WTC11 (cell line): ENCODE measurements around the gene C15orf61. TPM values are rescaled to one million over a fixed set of nuclear protein-coding genes. Genes with fewer than 3 reads are reported as not detected.

Experiments
- ATAC-seq: fragments of 200-7000 bp; cut with Tn5 transposase; 2 replicates; pipeline ENCODE4 v1.10.0; 2021; ENCODE audit warnings: mild to moderate bottlenecking, moderate library complexity
- CTCF ChIA-PET: fragments of 300-600 bp; sonication (Branson Sonifier 250); formaldehyde crosslinking; loops from one replicate; lab custom pipeline; 2021; ENCODE audit warnings: antibody characterized with exemption; lab: Charles Lee
- POLR2A ChIA-PET: fragments of 350-600 bp; sonication (Branson Sonifier 250); formaldehyde crosslinking; loops from one replicate; lab custom pipeline; 2021; ENCODE audit warnings: antibody characterized with exemption; lab: Charles Lee
- DNase-seq: peaks from one replicate; pipeline ENCODE4 v3.0.0; 2021; ENCODE audit warnings: low spot score
- H3K27ac Mint-ChIP-seq: 2 replicates; pipeline ENCODE4 v1.8.0; 2021; ENCODE audit warnings: mixed read lengths
- H3K27me3 Mint-ChIP-seq: 2 replicates; pipeline ENCODE4 v1.8.0; 2021; ENCODE audit warnings: low read depth, mild to moderate bottlenecking, moderate library complexity, mixed read lengths
- H3K36me3 Mint-ChIP-seq: 2 replicates; pipeline ENCODE4 v1.8.0; 2021; ENCODE audit warnings: mixed read lengths
- H3K4me1 Mint-ChIP-seq: 2 replicates; pipeline ENCODE4 v1.8.0; 2022; ENCODE audit warnings: mixed read lengths
- H3K4me3 Mint-ChIP-seq: 2 replicates; pipeline ENCODE4 v1.8.0; 2021; ENCODE audit warnings: mild to moderate bottlenecking, moderate library complexity, mixed read lengths
- H3K9me3 Mint-ChIP-seq: 2 replicates; pipeline ENCODE4 v1.8.0; 2021; ENCODE audit warnings: mixed read lengths
- CREB1 ChIP-seq: sonication (generic); formaldehyde crosslinking; IDR thresholded peaks from 2 replicates; pipeline ENCODE4 v1.8.0; 2023; ENCODE audit warnings: mild to moderate bottlenecking, missing genetic modification reagents
- CTCF ChIP-seq: fragments of 200-600 bp; IDR thresholded peaks from 2 replicates; pipeline ENCODE4 v1.8.0; 2022; ENCODE audit warnings: antibody characterized with exemption
- E2F1 ChIP-seq: sonication (generic); formaldehyde crosslinking; IDR thresholded peaks from 2 replicates; pipeline ENCODE4 v1.8.0; 2022; ENCODE audit warnings: mild to moderate bottlenecking, missing genetic modification reagents
- E2F4 ChIP-seq: sonication (generic); formaldehyde crosslinking; IDR thresholded peaks from 2 replicates; pipeline ENCODE4 v1.8.1; 2022; ENCODE audit warnings: low read depth, mild to moderate bottlenecking, moderate library complexity, missing genetic modification reagents, borderline replicate concordance
- ETV6 ChIP-seq: sonication (generic); formaldehyde crosslinking; IDR thresholded peaks from 2 replicates; pipeline ENCODE4 v1.8.1; 2022; ENCODE audit warnings: mild to moderate bottlenecking, missing genetic modification reagents
- FOXK1 ChIP-seq: sonication (generic); formaldehyde crosslinking; IDR thresholded peaks from 2 replicates; pipeline ENCODE4 v1.8.0; 2022; ENCODE audit warnings: mild to moderate bottlenecking, moderate library complexity, missing genetic modification reagents
- FOXP4 ChIP-seq: sonication (generic); formaldehyde crosslinking; IDR thresholded peaks from 2 replicates; pipeline ENCODE4 v1.8.0; 2022; ENCODE audit warnings: mild to moderate bottlenecking, missing genetic modification reagents
- GRHL2 ChIP-seq: fragments of 250-450 bp; sonication (Bioruptor Pico); IDR thresholded peaks from 2 replicates; pipeline ENCODE4 v1.8.0; 2022; ENCODE audit warnings: mild to moderate bottlenecking, moderate library complexity; ENCODE audit not compliant: insufficient replicate concordance, severe bottlenecking
- JUN ChIP-seq: sonication (generic); formaldehyde crosslinking; IDR thresholded peaks from 2 replicates; pipeline ENCODE4 v1.8.0; 2023; ENCODE audit warnings: mild to moderate bottlenecking, missing genetic modification reagents
- MAX ChIP-seq: sonication (generic); formaldehyde crosslinking; IDR thresholded peaks from 2 replicates; pipeline ENCODE4 v1.8.0; 2022; ENCODE audit warnings: mild to moderate bottlenecking, missing genetic modification reagents
- NFATC4 ChIP-seq: fragments of 250-450 bp; sonication (Bioruptor Pico); IDR thresholded peaks from 2 replicates; pipeline ENCODE4 v1.9.0; 2021; ENCODE audit warnings: mild to moderate bottlenecking
- NR2C2 ChIP-seq: sonication (generic); formaldehyde crosslinking; IDR thresholded peaks from 2 replicates; pipeline ENCODE4 v1.8.0; 2022; ENCODE audit warnings: mild to moderate bottlenecking, missing genetic modification reagents
- NR3C1 ChIP-seq: sonication (generic); formaldehyde crosslinking; conservative IDR thresholded peaks from 2 replicates; pipeline ENCODE4 v1.8.1; 2023; ENCODE audit warnings: low read depth, mild to moderate bottlenecking, missing genetic modification reagents
- PRRX2 ChIP-seq: fragments of 250-450 bp; sonication (Bioruptor Pico); IDR thresholded peaks from 2 replicates; pipeline ENCODE4 v1.8.0; 2021; ENCODE audit warnings: mild to moderate bottlenecking
- SMAD3 ChIP-seq: sonication (generic); formaldehyde crosslinking; IDR thresholded peaks from 2 replicates; pipeline ENCODE4 v1.8.0; 2022; ENCODE audit warnings: missing genetic modification reagents, mild to moderate bottlenecking, borderline replicate concordance
- SMAD4 ChIP-seq: sonication (generic); formaldehyde crosslinking; IDR thresholded peaks from 2 replicates; pipeline ENCODE4 v1.8.0; 2022; ENCODE audit warnings: mild to moderate bottlenecking, missing genetic modification reagents
- SOX15 ChIP-seq: fragments of 250-450 bp; sonication (Bioruptor Pico); IDR thresholded peaks from 2 replicates; pipeline ENCODE4 v1.9.0; 2021; ENCODE audit warnings: mild to moderate bottlenecking
- SP1 ChIP-seq: sonication (generic); formaldehyde crosslinking; conservative IDR thresholded peaks from 2 replicates; pipeline ENCODE4 v1.8.1; 2022; ENCODE audit warnings: missing genetic modification reagents
- TEAD4 ChIP-seq: sonication (generic); formaldehyde crosslinking; IDR thresholded peaks from 2 replicates; pipeline ENCODE4 v1.8.0; 2022; ENCODE audit warnings: mild to moderate bottlenecking, missing genetic modification reagents
- ZBTB43 ChIP-seq: sonication (generic); formaldehyde crosslinking; IDR thresholded peaks from 2 replicates; pipeline ENCODE4 v1.8.1; 2023; ENCODE audit warnings: mild to moderate bottlenecking, missing genetic modification reagents
- ZNF219 ChIP-seq: sonication (generic); formaldehyde crosslinking; IDR thresholded peaks from 2 replicates; pipeline ENCODE4 v1.8.0; 2023; ENCODE audit warnings: missing genetic modification reagents, mild to moderate bottlenecking, borderline replicate concordance
- ZNF281 ChIP-seq: sonication (generic); formaldehyde crosslinking; IDR thresholded peaks from 2 replicates; pipeline ENCODE4 v1.8.0; 2023; ENCODE audit warnings: mild to moderate bottlenecking, missing genetic modification reagents
- ZNF423 ChIP-seq: fragments of 250-450 bp; sonication (Bioruptor Pico); IDR thresholded peaks from 2 replicates; pipeline ENCODE4 v2.1.2; 2022; ENCODE audit warnings: mild to moderate bottlenecking, moderate library complexity
- ZNF671 ChIP-seq: fragments of 250-450 bp; sonication (Bioruptor Pico); IDR thresholded peaks from 2 replicates; pipeline ENCODE4 v1.8.0; 2021; ENCODE audit warnings: mild to moderate bottlenecking
- total RNA-seq: library from RNA; stranded (reverse); gene quantifications from 3 replicates; pipeline ENCODE4 v1.2.3, GENCODE V29; 2021

Gene C15orf61
- total RNA-seq, 1 experiment from 2014 or later, result 3.3 TPM

- TF ChIP-seq ZNF671 (CRISPR knock-in tag) (no peak), SMAD3 (CRISPR knock-in tag) (no peak), FOXK1 (CRISPR knock-in tag) (no peak), E2F4 (CRISPR knock-in tag) (no peak), PRRX2 (CRISPR knock-in tag) (no peak), FOXP4 (no peak)
Measured at GRCh38 chr15:67564968-67565345, 44.0 kb downstream of the C15orf61 start (continued).

GRCh38 chr15:67569668-67570067, 48.7 kb downstream of the C15orf61 start:
- no peak overlapping the region for H3K4me3 Mint-ChIP-seq
- no peaks in the 10 kb centered on the region for H3K27me3 Mint-ChIP-seq
- peaks cover 3% of the 10 kb centered on the region; the same call in 1 of the 2 replicates for H3K9me3 Mint-ChIP-seq
- peaks cover 3% of the 10 kb centered on the region; the same call in 1 of the 2 replicates for H3K36me3 Mint-ChIP-seq
- TF ChIP-seq CREB1 (CRISPR knock-in tag), result no peak
- no peak for TF ChIP-seq GRHL2
- TF ChIP-seq ZBTB43 (CRISPR knock-in tag), result no peak
- no peak for TF ChIP-seq ETV6 (CRISPR knock-in tag)
- no peak for ATAC-seq
- peaks cover 5% of the 10 kb centered on the region for H3K4me1 Mint-ChIP-seq
- ChIA-PET POLR2A (no interaction called here), CTCF (no interaction called here)
- no peak for DNase-seq
- no peak overlapping the region for H3K27ac Mint-ChIP-seq

- no peak for TF ChIP-seq TEAD4 (CRISPR knock-in tag)
- no peak for TF ChIP-seq NR3C1
- TF ChIP-seq E2F1, result no peak
- TF ChIP-seq ZNF281 (CRISPR knock-in tag), result no peak
- TF ChIP-seq CTCF, result no peak
- no peak for TF ChIP-seq SMAD4
- no peak for TF ChIP-seq CREB1 (CRISPR knock-in tag)
- no peak for TF ChIP-seq ZNF219 (CRISPR knock-in tag)
- no peak for TF ChIP-seq PRRX2 (CRISPR knock-in tag)
- TF ChIP-seq MAX (CRISPR knock-in tag), result no peak
- no peak for TF ChIP-seq SP1 (CRISPR knock-in tag)
- TF ChIP-seq NR2C2 (CRISPR knock-in tag), result no peak
- TF ChIP-seq NFATC4 (CRISPR knock-in tag), result no peak
- no peak for TF ChIP-seq SOX15 (CRISPR knock-in tag)
- no peak for TF ChIP-seq ZNF671 (CRISPR knock-in tag)
- no peak for TF ChIP-seq ZNF423
- no peak for TF ChIP-seq JUN (CRISPR knock-in tag)
- Mint-ChIP-seq H3K27ac (no peak overlapping the region), H3K4me3 (no peak overlapping the region), H3K4me1 (peaks cover 13% of the 10 kb centered on the region), H3K27me3 (no peaks in the 10 kb centered on the region), H3K9me3 (no peaks in the 10 kb centered on the region), H3K36me3 (no peaks in the 10 kb centered on the region)
- CTCF ChIA-PET, result interaction anchor here (1.0 to 1.1 kb wide), 3 partner anchors 11 to 173 kb away, joined by 3 read pairs; no protein-coding TSS in a partner anchor
- POLR2A ChIA-PET, result no interaction called here
- DNase-seq (no peak), ATAC-seq (no peak)
Measured at GRCh38 chr15:67570875-67571647, 50.1 kb downstream of the C15orf61 start.
